ENCODE data around the gene PIK3R2. TPM values are rescaled to one million over a fixed set of nuclear protein-coding genes. Genes with fewer than 3 reads are reported as not detected.
A peak's percentile ranks its signal among the peaks of the same experiment; 100 is the strongest.

The PIK3R2 gene
- total RNA-seq, 1 experiment from 2014 or later: 42.8 TPM

- H2BK12ac ChIP-seq (ENCODE audit: insufficient read length, low read depth, low read length): no peak overlapping the region
- H3K56ac ChIP-seq (ENCODE audit: insufficient read length, low read depth, low read length): no peak overlapping the region
- Mint-ChIP-seq H3K4me3 (peak overlapping the region in 1 of 2 experiments; percentile 10; a peak in 1 of 5 replicates), H3K27ac (peak overlapping the region; percentile 20 to 94 (median 46); a peak in 6 of 7 replicates), H3K4me1 (peaks cover 5 to 6% of the 10 kb centered on the region in 2 experiments; a peak in 3 of 4 replicates), H3K27me3 (ENCODE audit: low read depth) (no peaks in the 10 kb centered on the region; the same call in 1 of the 2 replicates), H3K9me3 (no peaks in the 10 kb centered on the region), H3K36me3 (ENCODE audit: insufficient read depth in 1 of 3, low read depth in 3 of 3) (no peaks in the 10 kb centered on the region)
- no peak overlapping the region for H3K4ac ChIP-seq (ENCODE audit: low read depth, low read length)
- H3K9ac ChIP-seq (ENCODE audit: extremely low read depth, insufficient read length, low read length): no peak overlapping the region
- no peaks in the 10 kb centered on the region for H3K79me2 ChIP-seq (ENCODE audit: insufficient read depth, low read length)
- H3K18ac ChIP-seq (ENCODE audit: insufficient read length, low read depth, low read length): no peak overlapping the region
- no peak overlapping the region for H4K8ac ChIP-seq (replicated peaks; ENCODE audit: insufficient read length, low read depth, low read length)
- H3K4me1 ChIP-seq (ENCODE audit: insufficient read depth, low read length): peaks cover 2% of the 10 kb centered on the region; the same call in 1 of the 2 replicates
- H3K14ac ChIP-seq (ENCODE audit: insufficient read depth, low read length): no peak overlapping the region
- DNase-seq: peak; percentile 55
- H3K27ac ChIP-seq (ENCODE audit: insufficient read length, low read depth, low read length): no peak overlapping the region
- no peak for TF ChIP-seq CTCF (conservative IDR thresholded peaks at IDR 0.05)
- H2BK120ac ChIP-seq (ENCODE audit: low read depth, low read length, poor library complexity, severe bottlenecking): no peak overlapping the region
- no peak overlapping the region for H2BK15ac ChIP-seq (ENCODE audit: low read depth, low read length)
- no peaks in the 10 kb centered on the region for H3K79me1 ChIP-seq (ENCODE audit: insufficient read depth, low read depth, low read length, poor library complexity, severe bottlenecking)
- no peaks in the 10 kb centered on the region for H3K27me3 ChIP-seq (ENCODE audit: insufficient read depth, low read length)
- no peak overlapping the region for H2BK20ac ChIP-seq (ENCODE audit: low read depth, low read length, poor library complexity, severe bottlenecking)
- H3K4me2 ChIP-seq (ENCODE audit: insufficient read depth, insufficient read length, low read length): no peak overlapping the region
- no peaks in the 10 kb centered on the region for H3K23me2 ChIP-seq (ENCODE audit: insufficient read length, low read depth, low read length, poor library complexity, severe bottlenecking)
- no peak overlapping the region for H2BK5ac ChIP-seq (ENCODE audit: insufficient read length, low read length)
- no peak overlapping the region for H2AK5ac ChIP-seq (ENCODE audit: insufficient read length, low read length)
- H3K9me3 ChIP-seq (ENCODE audit: control insufficient read depth, low read depth, low read length): no peaks in the 10 kb centered on the region
- WGBS (ENCODE audit: extremely low coverage, insufficient read length, low lambda C conversion rate): no CpG with 5 or more reads among the region's 6 CpGs
- no peak overlapping the region for H4K5ac ChIP-seq (ENCODE audit: insufficient read length, low read depth, low read length)
- no peaks in the 10 kb centered on the region for H4K20me1 ChIP-seq (ENCODE audit: control insufficient read depth, insufficient read depth, insufficient read length)
- no peak overlapping the region for H3T11ph ChIP-seq (ENCODE audit: low read length)
- no peak overlapping the region for H2AFZ ChIP-seq (ENCODE audit: low read length)
- no peak overlapping the region for H4K91ac ChIP-seq (ENCODE audit: insufficient read length, low read depth, low read length)
- H3K23ac ChIP-seq (ENCODE audit: insufficient read length, low read depth, low read length): no peak overlapping the region
These were observed 32.6 kb downstream of the PIK3R2 start for GRCh38 chr19:18185538-18185937.

Data from H9 (cell line).